ENCODE data around the gene CCNYL1.
A peak's percentile ranks its signal among the peaks of the same experiment; 100 is the strongest.

DNA sequence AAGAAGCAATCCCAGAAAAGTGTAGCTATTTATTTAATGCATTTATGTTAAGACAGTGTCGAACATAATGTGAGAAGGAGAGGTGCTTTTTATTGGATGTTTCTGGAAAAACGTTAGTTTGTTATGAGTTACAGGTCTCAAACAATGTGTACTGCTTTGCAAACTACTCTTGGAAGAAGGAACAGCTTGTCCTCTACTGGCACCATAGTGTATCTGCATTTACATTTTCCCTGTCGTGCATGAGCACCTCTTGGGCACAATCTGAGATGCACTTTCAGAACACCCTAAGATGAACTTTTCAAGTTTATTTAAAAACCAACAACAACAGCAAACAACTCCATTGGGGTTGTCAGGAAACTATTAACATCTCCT lies 22.8 kb downstream of the CCNYL1 start:
- peak in 5 of 6 experiments; percentile 20 to 51 (median 49) for TF ChIP-seq CTCF (IDR thresholded peaks at IDR 0.05)
- TF ChIP-seq POLR2AphosphoS5 (IDR thresholded peaks at IDR 0.05): no peak
- TF ChIP-seq EP300 (IDR thresholded peaks at IDR 0.05): no peak
- TF ChIP-seq POLR2A (IDR thresholded peaks at IDR 0.05): no peak
